Lung (tissue), 12 donors: ENCODE measurements around the gene NOTCH1. TPM values are rescaled to one million over a fixed set of nuclear protein-coding genes. Genes with fewer than 3 reads are reported as not detected.

ENCODE experiments used
- ATAC-seq: fragments of 200-7000 bp; cut with Tn5 transposase; one replicate; pipeline ENCODE4 v1.9.1; 2020; ENCODE audit warnings: moderate number of reproducible peaks; ENCODE audit not compliant: insufficient read depth, low FRiP score
- DNase-seq, 3 donors: peaks; one replicate each; pipeline ENCODE4 v3.0.0-alpha.2; 2013 to 2017
- H3K27ac ChIP-seq, 2 donors: one replicate each; pipeline ENCODE4 v1.5.1; 2013; ENCODE audit warnings: mild to moderate bottlenecking in 2 of 2, moderate library complexity in 2 of 2, control low read depth in 1 of 2, inconsistent platforms in 1 of 2, low read depth in 1 of 2, low read length in 1 of 2
- H3K27me3 ChIP-seq, 3 donors: one replicate each; pipeline ENCODE4 v1.5.1; 2013; ENCODE audit warnings: low read length in 2 of 3; ENCODE audit not compliant: control insufficient read depth in 3 of 3, insufficient read depth in 3 of 3
- H3K36me3 ChIP-seq, 4 donors: one replicate each; pipeline ENCODE4 v1.5.1; 2013; ENCODE audit warnings: low read length in 4 of 4, mild to moderate bottlenecking in 1 of 4, moderate library complexity in 1 of 4; ENCODE audit not compliant: control insufficient read depth in 4 of 4, insufficient read depth in 4 of 4
- H3K4me1 ChIP-seq, 5 donors: one replicate each; pipeline ENCODE4 v1.5.1; 2013; ENCODE audit warnings: low read length in 5 of 5, mild to moderate bottlenecking in 2 of 5, moderate library complexity in 1 of 5; ENCODE audit not compliant: control insufficient read depth in 5 of 5, insufficient read depth in 5 of 5
- H3K4me3 ChIP-seq: one replicate; pipeline ENCODE4 v1.5.1; 2013; ENCODE audit warnings: mild to moderate bottlenecking, control low read depth, moderate library complexity
- H3K9ac ChIP-seq, 2 donors: one replicate each; pipeline ENCODE4 v1.5.1; 2013; ENCODE audit warnings: low read length in 2 of 2, control low read depth in 1 of 2; ENCODE audit not compliant: insufficient read depth in 1 of 2
- H3K9me3 ChIP-seq, 4 donors: one replicate each; pipeline ENCODE4 v1.5.1; 2013; ENCODE audit warnings: low read length in 3 of 4, mild to moderate bottlenecking in 1 of 4, moderate library complexity in 1 of 4; ENCODE audit not compliant: control insufficient read depth in 4 of 4, insufficient read depth in 3 of 4
- CTCF ChIP-seq: IDR thresholded peaks from 2 replicates; pipeline ENCODE4 v1.5.1; 2012; ENCODE audit warnings: mild to moderate bottlenecking; ENCODE audit errors: control extremely low read depth, extremely low read depth
- WGBS, 2 donors: extraction: QIAGEN DNeasy Blood & Tissue Kit; methylation state at CpG; one replicate each; pipeline ENCODE4 v1.1.7; 2013; 5-methylcytosine and 5-hydroxymethylcytosine counted together
- polyA plus RNA-seq, 2 donors: library from polyadenylated mRNA; stranded (reverse); fragments of 200-250 nt; gene quantifications; one replicate each; pipeline ENCODE4 v1.2.1, GENCODE V29; 2013
- total RNA-seq, 2 donors: library from RNA; depleted of rRNA in 1 of 2; stranded (reverse); fragments of >200 nt in 1 of 2; gene quantifications; one replicate each; pipeline ENCODE4 v1.2.1, GENCODE V29; 2014 to 2021
- donor health status: control.
- donor health status: control.
- donor health status: Bipolar disorder and iron deficiency.
- donor health status: healthy.
- donor health status: DM: yes; HTN: yes; CAD: no.

Gene NOTCH1
- total and polyA plus RNA-seq, 4 donors = 23.9 to 101 (median 44.5) TPM

- WGBS, 2 donors = 60 to 66% methylated on average over 21 of the region's 21 CpGs
- Histone ChIP-seq H3K27ac (peak overlapping the region; percentile 55 to 62), H3K4me1 (peaks cover 0 to 65% (median 31%) of the 10 kb centered on the region in 5 donors)
Measured at GRCh38 chr9:136588663-136589464, 43.0 kb upstream of the NOTCH1 start.

GRCh38 chr9:136587944-136588662, 42.3 kb upstream of the NOTCH1 start:
- WGBS, 2 donors = 11 to 17% methylated on average over 19 to 22 of the region's 22 CpGs
- Histone ChIP-seq H3K27ac (peak overlapping the region; percentile 55 to 62), H3K36me3 (no peaks in the 10 kb centered on the region), H3K9me3 (no peaks in the 10 kb centered on the region), H3K9ac (no peak overlapping the region), H3K4me3 (no peak overlapping the region), H3K27me3 (no peaks in the 10 kb centered on the region), H3K4me1 (peaks cover 0 to 65% (median 31%) of the 10 kb centered on the region in 5 donors)
- ATAC-seq (no peak), DNase-seq (peak; percentile 53 to 75 (median 63))
- no peak for TF ChIP-seq CTCF

More at GRCh38 chr9:136588663-136589464, 43.0 kb upstream of the NOTCH1 start:
- Histone ChIP-seq H3K9me3 (no peaks in the 10 kb centered on the region), H3K9ac (no peak overlapping the region), H3K4me3 (no peak overlapping the region), H3K27me3 (no peaks in the 10 kb centered on the region), H3K36me3 (no peaks in the 10 kb centered on the region)
- ATAC-seq = no peak
- peak in 1 of 3 donors; percentile 39 for DNase-seq
- TF ChIP-seq CTCF = no peak

- WGBS, 2 donors = 28 to 29% methylated on average over 28 to 33 of the region's 33 CpGs
- no peak overlapping the region for H3K9ac ChIP-seq
Measured at GRCh38 chr9:136587145-136587943, 41.5 kb upstream of the NOTCH1 start.

More at GRCh38 chr9:136587145-136587943, 41.5 kb upstream of the NOTCH1 start:
- H3K27me3 ChIP-seq = no peaks in the 10 kb centered on the region
- peak; percentile 94 to 97 (median 95) for DNase-seq
- H3K9me3 ChIP-seq = no peaks in the 10 kb centered on the region
- no peak for TF ChIP-seq CTCF
- no peak overlapping the region for H3K4me3 ChIP-seq
- H3K36me3 ChIP-seq = no peaks in the 10 kb centered on the region
- peaks cover 0 to 65% (median 31%) of the 10 kb centered on the region in 5 donors for H3K4me1 ChIP-seq
- ATAC-seq = no peak
- peak overlapping the region in 1 of 2 donors; percentile 8 for H3K27ac ChIP-seq
